ENCODE measurements around the gene GP1BB. TPM values are rescaled to one million over a fixed set of nuclear protein-coding genes. Genes with fewer than 3 reads are reported as not detected.

GP1BB gene
- total RNA-seq, 1 experiment from 2014 or later, result 4.3 TPM

GRCh38 chr22:19755145-19755710 is 31.9 kb downstream of the GP1BB start (continued):
- no peak for TF ChIP-seq ZNF138 (CRISPR knock-in tag; conservative IDR thresholded peaks at IDR 0.05)

- H3K36me3 Mint-ChIP-seq, result no peaks in the 10 kb centered on the region
- no peak for ATAC-seq
- TF ChIP-seq KAT7 (CRISPR knock-in tag; IDR thresholded peaks at IDR 0.05; ENCODE audit: borderline replicate concordance), result no peak
- TF ChIP-seq USF1 (CRISPR knock-in tag; IDR thresholded peaks at IDR 0.05), result no peak
- no peak for TF ChIP-seq E2F4 (CRISPR knock-in tag; IDR thresholded peaks at IDR 0.05; ENCODE audit: borderline replicate concordance, low read depth)
- TF ChIP-seq USF2 (CRISPR knock-in tag; IDR thresholded peaks at IDR 0.05), result no peak
- TF ChIP-seq GABPB1 (CRISPR knock-in tag; IDR thresholded peaks at IDR 0.05), result no peak
- no peak for TF ChIP-seq ZNF671 (CRISPR knock-in tag; IDR thresholded peaks at IDR 0.05)
- no peak for TF ChIP-seq ZMAT4 (CRISPR knock-in tag; IDR thresholded peaks at IDR 0.05)
- no peak for TF ChIP-seq EMX1 (CRISPR knock-in tag; IDR thresholded peaks at IDR 0.05)
- no peak for TF ChIP-seq OVOL2 (CRISPR knock-in tag; IDR thresholded peaks at IDR 0.05; ENCODE audit: borderline replicate concordance)
- TF ChIP-seq FOXP1 (CRISPR knock-in tag; IDR thresholded peaks at IDR 0.05; ENCODE audit: borderline replicate concordance), result no peak
- TF ChIP-seq GRHL2 (CRISPR knock-in tag; IDR thresholded peaks at IDR 0.05; ENCODE audit: insufficient replicate concordance, severe bottlenecking), result no peak
- TF ChIP-seq ZNF423 (CRISPR knock-in tag; IDR thresholded peaks at IDR 0.05), result no peak
- no peak for TF ChIP-seq JAZF1 (CRISPR knock-in tag; IDR thresholded peaks at IDR 0.05)
- TF ChIP-seq ATF1 (CRISPR knock-in tag; IDR thresholded peaks at IDR 0.05), result no peak
- no peak for TF ChIP-seq FOXJ3 (CRISPR knock-in tag; IDR thresholded peaks at IDR 0.05; ENCODE audit: borderline replicate concordance)
- H3K4me3 Mint-ChIP-seq, result peak overlapping the region; percentile 43
- peaks cover 88% of the 10 kb centered on the region for H3K27me3 Mint-ChIP-seq (ENCODE audit: low read depth)
- ChIA-PET POLR2A (interaction anchor here (1.0 kb wide), 1 partner anchor 9 kb away, joined by 3 read pairs; no protein-coding TSS in a partner anchor), CTCF (interaction anchor here (0.7 to 7.5 kb wide), 20 partner anchors 8 to 198 kb away, joined by 3 to 110 read pairs (median 4); partner anchors contain the start of gene GP1BB)
- no peaks in the 10 kb centered on the region for H3K9me3 Mint-ChIP-seq
- DNase-seq (ENCODE audit: low spot score), result peak; percentile 33
- H3K4me1 Mint-ChIP-seq, result peaks cover 23% of the 10 kb centered on the region
- no peak overlapping the region for H3K27ac Mint-ChIP-seq
Measured at GRCh38 chr22:19755722-19756287, 32.5 kb downstream of the GP1BB start.

GRCh38 chr22:19756288-19757128 is 33.2 kb downstream of the GP1BB start:
- Mint-ChIP-seq H3K36me3 (no peaks in the 10 kb centered on the region), H3K4me1 (peaks cover 24% of the 10 kb centered on the region), H3K27ac (no peak overlapping the region), H3K9me3 (no peaks in the 10 kb centered on the region), H3K27me3 (ENCODE audit: low read depth) (peaks cover 89% of the 10 kb centered on the region), H3K4me3 (peak overlapping the region; percentile 29; the same call in 1 of the 2 replicates)
- DNase-seq (ENCODE audit: low spot score) (peak; percentile 70), ATAC-seq (peak; percentile 5)
- POLR2A ChIA-PET, result no interaction called here
- CTCF ChIA-PET, result interaction anchor here (0.6 to 7.5 kb wide), 18 partner anchors 8 to 197 kb away, joined by 3 to 110 read pairs (median 4); partner anchors contain the start of gene GP1BB
- TF ChIP-seq PREB (CRISPR knock-in tag; IDR thresholded peaks at IDR 0.05; ENCODE audit: borderline replicate concordance), result no peak
- no peak for TF ChIP-seq ZNF416 (CRISPR knock-in tag; IDR thresholded peaks at IDR 0.05)
- no peak for TF ChIP-seq ZNF671 (CRISPR knock-in tag; IDR thresholded peaks at IDR 0.05)
- no peak for TF ChIP-seq RORB (CRISPR knock-in tag; IDR thresholded peaks at IDR 0.05)
- no peak for TF ChIP-seq AR (CRISPR knock-in tag; IDR thresholded peaks at IDR 0.05)
- no peak for TF ChIP-seq TCF7 (CRISPR knock-in tag; IDR thresholded peaks at IDR 0.05; ENCODE audit: low read depth)
- TF ChIP-seq GABPB1 (CRISPR knock-in tag; IDR thresholded peaks at IDR 0.05), result no peak
- no peak for TF ChIP-seq ZNF232 (CRISPR knock-in tag; IDR thresholded peaks at IDR 0.05)
- 0 out of 2 replicates have a peak, but pooled peaks have one; percentile 2 for TF ChIP-seq FOXP1 (CRISPR knock-in tag; IDR thresholded peaks at IDR 0.05; ENCODE audit: borderline replicate concordance)
- TF ChIP-seq ZNF121 (CRISPR knock-in tag; IDR thresholded peaks at IDR 0.05), result no peak

Measured in WTC11 (cell line).